Transverse colon (tissue), 4 donors: ENCODE measurements around the gene TNS4. TPM values are rescaled to one million over a fixed set of nuclear protein-coding genes. Genes with fewer than 3 reads are reported as not detected.
A peak's percentile ranks its signal among the peaks of the same experiment; 100 is the strongest.

Source experiments
- DNase-seq: peaks from one replicate; pipeline ENCODE4 v3.0.0-alpha.2; 2019
- H3K27ac ChIP-seq, 4 donors: fragments of 200-600 bp; sonication (generic); 2 replicates each; pipeline ENCODE4 v1.5.1; 2016 to 2018; ENCODE audit warnings: inconsistent platforms in 4 of 4
- H3K27me3 ChIP-seq: fragments of 200-600 bp; sonication (generic); 2 replicates; pipeline ENCODE4 v1.5.1; 2017; ENCODE audit warnings: inconsistent platforms
- H3K36me3 ChIP-seq, 4 donors: fragments of 200-600 bp; sonication (generic); 2 replicates each; pipeline ENCODE4 v1.5.1; 2017 to 2019; ENCODE audit warnings: inconsistent platforms in 4 of 4
- H3K4me1 ChIP-seq, 4 donors: fragments of 200-600 bp; sonication (generic); 2 replicates each; pipeline ENCODE4 v1.5.1; 2017 to 2020; ENCODE audit warnings: inconsistent platforms in 4 of 4
- H3K4me3 ChIP-seq, 4 donors: fragments of 200-600 bp; sonication (generic); 1 replicate in 1 of 4; 2 replicates in 3 of 4; pipeline versions ENCODE4 v1.5.1 to v1.6.1; 2017 to 2019; ENCODE audit warnings: inconsistent platforms in 4 of 4
- H3K9me3 ChIP-seq, 2 donors: fragments of 200-600 bp; sonication (generic); 2 replicates each; pipeline ENCODE4 v1.5.1; 2017 to 2019; ENCODE audit warnings: inconsistent platforms in 2 of 2
- EP300 ChIP-seq: sonication (generic); formaldehyde crosslinking; IDR thresholded peaks from one replicate; pipeline ENCODE4 v1.6.1; 2017; ENCODE audit warnings: antibody characterized with exemption, low read depth
- POLR2A ChIP-seq: fragments of 450-650 bp; IDR thresholded peaks from one replicate; pipeline ENCODE4 v1.6.1; 2016; ENCODE audit warnings: antibody characterized with exemption, mild to moderate bottlenecking, moderate library complexity
- POLR2AphosphoS5 ChIP-seq, 3 donors: sonication (generic); formaldehyde crosslinking; IDR thresholded peaks; one replicate each; pipeline ENCODE4 v1.6.1; 2016; ENCODE audit warnings: antibody characterized with exemption in 3 of 3
- WGBS, 2 donors: methylation state at CpG; one replicate each; pipeline ENCODE4 v1.1.5; 2018; ENCODE audit warnings: low coverage in 1 of 2; 5-methylcytosine and 5-hydroxymethylcytosine counted together
- in situ Hi-C, 4 donors: fragments of 200-750 bp; cut with MboI; loops; one replicate each; pipeline versions ENCODE4 v1.15.0 to v1.15.1; 2017; ENCODE audit warnings: low sequenced_read_pairs in 3 of 4, low pct_ligation_motif_present in 1 of 4, low pct_unique_long_range_greater_than_20kb in 1 of 4
- intact Hi-C: fragments of 100-400 bp; cut with DNase I; formaldehyde crosslinking; loops from one replicate; pipeline ENCODE4 v1.15.1; 2023; ENCODE audit warnings: low total_unique reads
- total RNA-seq, 4 donors: library from RNA; depleted of rRNA; stranded (reverse); fragments of >200 nt; gene quantifications; one replicate each; pipeline ENCODE4 v1.1.0, GENCODE V29; 2016
- TF ChIP-seq, protein P1 (sequence below), 5 experiments: fragments of 200-600 bp in 3 of 5; fragments of 450-650 bp in 2 of 5; sonication (generic) in 3 of 5; IDR thresholded peaks; 1 replicate in 2 of 5; 2 replicates in 3 of 5; pipeline ENCODE4 v1.5.1; 2016 to 2017; ENCODE audit warnings: antibody characterized with exemption in 5 of 5, inconsistent platforms in 3 of 5, mild to moderate bottlenecking in 2 of 5, moderate library complexity in 1 of 5

The TNS4 gene
- total RNA-seq, 4 donors from 2014 or later = 1.2 to 4.2 (median 2.5) TPM; not detected in 1

DNA sequence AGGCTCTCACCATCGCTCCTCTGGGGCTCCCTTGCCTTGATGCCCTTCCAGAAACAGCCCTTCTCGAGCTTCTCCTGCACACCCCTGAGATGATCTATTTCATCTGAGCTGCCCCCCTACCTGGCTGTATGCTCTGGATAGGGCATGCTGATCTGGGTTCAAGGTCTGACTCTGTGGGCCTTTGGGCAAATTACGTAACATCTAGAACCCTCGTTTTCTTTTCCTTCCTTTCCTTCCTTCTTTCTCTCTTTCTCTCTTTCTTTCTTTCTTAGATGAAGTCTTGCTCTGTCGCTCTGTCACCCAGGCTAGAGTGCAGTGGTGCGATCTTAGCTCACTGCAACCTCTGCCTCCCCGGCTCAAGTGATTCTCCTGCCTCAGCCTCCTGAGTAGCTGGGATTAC is 20.3 kb downstream of the TNS4 start:
- intact Hi-C loops (no loop called here), in situ Hi-C loops (no loop called here)
- WGBS, 2 donors = 77 to 80% methylated on average over 2 to 7 of the region's 7 CpGs
- Histone ChIP-seq H3K4me1 (peaks cover 0 to 34% (median 11%) of the 10 kb centered on the region in 4 donors), H3K27me3 (no peaks in the 10 kb centered on the region), H3K36me3 (no peaks in the 10 kb centered on the region), H3K27ac (no peak overlapping the region), H3K4me3 (no peak overlapping the region), H3K9me3 (no peaks in the 10 kb centered on the region)
- TF ChIP-seq, protein P1, sequence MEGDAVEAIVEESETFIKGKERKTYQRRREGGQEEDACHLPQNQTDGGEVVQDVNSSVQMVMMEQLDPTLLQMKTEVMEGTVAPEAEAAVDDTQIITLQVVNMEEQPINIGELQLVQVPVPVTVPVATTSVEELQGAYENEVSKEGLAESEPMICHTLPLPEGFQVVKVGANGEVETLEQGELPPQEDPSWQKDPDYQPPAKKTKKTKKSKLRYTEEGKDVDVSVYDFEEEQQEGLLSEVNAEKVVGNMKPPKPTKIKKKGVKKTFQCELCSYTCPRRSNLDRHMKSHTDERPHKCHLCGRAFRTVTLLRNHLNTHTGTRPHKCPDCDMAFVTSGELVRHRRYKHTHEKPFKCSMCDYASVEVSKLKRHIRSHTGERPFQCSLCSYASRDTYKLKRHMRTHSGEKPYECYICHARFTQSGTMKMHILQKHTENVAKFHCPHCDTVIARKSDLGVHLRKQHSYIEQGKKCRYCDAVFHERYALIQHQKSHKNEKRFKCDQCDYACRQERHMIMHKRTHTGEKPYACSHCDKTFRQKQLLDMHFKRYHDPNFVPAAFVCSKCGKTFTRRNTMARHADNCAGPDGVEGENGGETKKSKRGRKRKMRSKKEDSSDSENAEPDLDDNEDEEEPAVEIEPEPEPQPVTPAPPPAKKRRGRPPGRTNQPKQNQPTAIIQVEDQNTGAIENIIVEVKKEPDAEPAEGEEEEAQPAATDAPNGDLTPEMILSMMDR (IDR thresholded peaks at IDR 0.05) = no peak
- no peak for TF ChIP-seq POLR2A
- TF ChIP-seq EP300 = no peak
- no peak for TF ChIP-seq POLR2AphosphoS5 (IDR thresholded peaks at IDR 0.05)
- no peak for DNase-seq

DNA sequence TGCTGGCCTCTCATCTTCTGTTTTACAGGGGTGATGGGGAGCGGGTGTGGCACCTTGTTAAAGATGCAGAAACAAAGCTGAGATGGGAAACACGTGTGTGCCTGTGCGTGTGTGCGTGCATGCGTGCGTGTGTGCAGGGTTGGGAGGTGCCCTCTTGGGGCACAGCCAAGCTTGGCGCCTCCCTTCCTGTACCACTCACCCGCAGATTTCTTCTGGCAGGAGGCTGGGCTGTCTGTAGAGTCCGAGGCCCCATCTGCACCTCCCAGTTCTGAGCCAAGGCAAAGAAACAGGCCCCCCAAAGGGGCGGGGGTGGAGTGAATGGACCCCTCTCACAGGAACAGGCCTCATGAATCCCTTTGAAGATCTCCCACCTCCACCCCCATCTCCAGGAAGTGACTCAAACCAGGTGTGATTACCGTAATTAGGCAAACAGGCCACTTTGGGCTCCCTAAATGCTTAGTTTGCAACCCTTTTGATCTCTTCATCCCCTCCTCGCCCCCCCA is 20.9 kb downstream of the TNS4 start:
- Histone ChIP-seq H3K36me3 (no peaks in the 10 kb centered on the region), H3K27me3 (no peaks in the 10 kb centered on the region), H3K4me1 (peaks cover 5 to 35% (median 16%) of the 10 kb centered on the region in 4 donors), H3K4me3 (no peak overlapping the region), H3K27ac (no peak overlapping the region), H3K9me3 (no peaks in the 10 kb centered on the region)
- in situ Hi-C loops = no loop called here
- DNase-seq = peak; percentile 47
- TF ChIP-seq, protein P1 (IDR thresholded peaks at IDR 0.05) = no peak
- no peak for TF ChIP-seq POLR2AphosphoS5 (IDR thresholded peaks at IDR 0.05)
- TF ChIP-seq POLR2A = no peak
- intact Hi-C loops = no loop called here
- WGBS, 2 donors = 20 to 41% methylated on average over 2 to 12 of the region's 12 CpGs

DNA sequence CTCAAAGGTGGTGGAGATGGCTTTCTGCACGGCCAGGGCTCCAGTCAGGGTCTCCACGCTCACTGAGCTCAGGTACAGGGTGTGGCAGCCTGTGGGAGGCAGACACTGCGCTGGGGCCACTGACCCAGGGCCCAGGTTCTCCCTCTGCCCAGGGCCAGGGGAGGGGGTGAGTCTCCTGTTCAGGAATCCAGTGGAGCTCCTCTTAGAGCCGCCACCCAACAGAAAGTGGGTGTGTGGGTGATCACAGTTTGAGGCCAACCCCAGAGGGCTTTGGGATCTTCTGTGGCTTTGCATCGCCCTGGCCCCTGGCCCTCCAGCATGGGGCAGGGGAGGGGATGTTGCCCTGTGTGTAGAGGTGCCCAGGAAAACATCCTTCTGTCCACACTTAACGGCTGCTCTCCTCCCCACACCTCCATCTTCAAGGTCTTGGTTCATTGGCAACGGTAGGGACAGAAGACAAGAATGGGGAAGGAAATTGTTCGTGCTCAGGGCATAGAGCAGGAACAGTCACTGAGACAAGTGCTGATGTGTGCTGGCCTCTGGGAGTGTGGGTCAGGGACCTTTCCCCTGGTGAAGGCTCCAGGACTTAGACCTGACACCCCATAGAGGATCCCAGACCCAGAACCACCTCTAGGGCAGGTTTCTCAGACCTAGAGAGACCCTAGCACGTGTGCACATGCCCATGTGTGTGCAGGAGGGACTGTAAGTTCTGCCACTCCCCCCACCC is 21.5 kb downstream of the TNS4 start:
- Histone ChIP-seq H3K27ac (no peak overlapping the region), H3K36me3 (no peaks in the 10 kb centered on the region), H3K4me1 (peaks cover 11 to 39% (median 19%) of the 10 kb centered on the region in 4 donors), H3K4me3 (no peak overlapping the region), H3K9me3 (no peaks in the 10 kb centered on the region), H3K27me3 (no peaks in the 10 kb centered on the region)
- no peak for DNase-seq
- WGBS, 2 donors = 72% methylated on average over 9 of the region's 9 CpGs; no CpG with 5 or more reads in 1 of the 2 donors
- no peak for TF ChIP-seq POLR2AphosphoS5 (IDR thresholded peaks at IDR 0.05)
- TF ChIP-seq, protein P1 (IDR thresholded peaks at IDR 0.05) = no peak
- TF ChIP-seq EP300 = no peak
- in situ Hi-C loops = no loop called here
- intact Hi-C loops = loop anchor here (5.0 kb wide), 1 partner anchor 38 kb away; the partner anchor contains the start of gene IGFBP4

DNA sequence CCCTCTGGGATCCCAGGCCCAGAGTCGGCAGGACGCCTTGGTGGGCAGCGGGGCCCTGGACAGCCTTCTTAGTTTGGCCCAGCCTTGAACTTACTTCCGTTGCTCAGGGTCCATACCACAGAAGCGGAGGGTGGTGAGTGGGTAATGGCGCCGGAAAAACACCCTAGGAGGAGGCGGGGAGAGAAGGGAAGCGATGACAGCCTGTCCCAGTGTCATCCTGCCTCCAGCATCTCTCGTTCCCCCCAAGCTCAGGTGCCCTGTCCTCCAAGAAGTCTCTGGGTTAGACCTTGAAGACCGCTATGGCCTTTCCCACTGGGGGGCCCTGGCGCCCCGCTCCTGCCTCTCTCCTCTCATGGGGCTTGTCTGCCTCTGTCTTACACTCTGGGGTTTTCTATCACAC is 22.9 kb downstream of the TNS4 start:
- in situ Hi-C loops = no loop called here
- no peak for DNase-seq
- TF ChIP-seq POLR2AphosphoS5 (IDR thresholded peaks at IDR 0.05) (no peak), POLR2A (no peak), EP300 (no peak)
- TF ChIP-seq, protein P1 (IDR thresholded peaks at IDR 0.05) = no peak
- Histone ChIP-seq H3K27me3 (no peaks in the 10 kb centered on the region), H3K36me3 (no peaks in the 10 kb centered on the region), H3K9me3 (no peaks in the 10 kb centered on the region), H3K27ac (no peak overlapping the region), H3K4me1 (peaks cover 19 to 53% (median 29%) of the 10 kb centered on the region in 4 donors), H3K4me3 (no peak overlapping the region)
- 94 to 98% methylated on average over 3 to 13 of the region's 13 CpGs for WGBS, 2 donors
- intact Hi-C loops = loop anchor here (5.0 kb wide), 1 partner anchor 36 kb away; the partner anchor contains the start of gene IGFBP4
